ENCODE data around the gene AHCYL2. TPM values are rescaled to one million over a fixed set of nuclear protein-coding genes. Genes with fewer than 3 reads are reported as not detected.

The AHCYL2 gene
- total and polyA plus RNA-seq, 8 donors, result 5.1 to 16.8 (median 13.3) TPM

- intact Hi-C loops (cut with DNase I), result no loop called here
- no peak for DNase-seq
- no peaks in the 10 kb centered on the region for H3K9me3 ChIP-seq
These were observed 33.6 kb upstream of the AHCYL2 start for GRCh38 chr7:129191272-129191671.

GRCh38 chr7:129193892-129194291 is 30.9 kb upstream of the AHCYL2 start:
- Histone ChIP-seq H3K4me1 (peaks cover 0 to 4% (median 0%) of the 10 kb centered on the region in 3 donors), H3K27ac (no peak overlapping the region), H3K27me3 (no peaks in the 10 kb centered on the region), H3K9me3 (no peaks in the 10 kb centered on the region), H3K4me3 (no peak overlapping the region), H3K36me3 (no peaks in the 10 kb centered on the region)
- ATAC-seq, result no peak
- no peak for DNase-seq
- FAIRE-seq, result no peak
- 94 to 95% methylated on average over 3 of the region's 3 CpGs for WGBS, 2 donors
- TF ChIP-seq CTCF (IDR thresholded peaks at IDR 0.05), result no peak
- intact Hi-C loops (cut with DNase I), result no loop called here

More at GRCh38 chr7:129191272-129191671, 33.6 kb upstream of the AHCYL2 start:
- no peak for TF ChIP-seq CTCF (IDR thresholded peaks at IDR 0.05)
- Histone ChIP-seq H3K27ac (no peak overlapping the region), H3K4me3 (no peak overlapping the region), H3K36me3 (no peaks in the 10 kb centered on the region), H3K4me1 (peaks cover 0 to 4% (median 0%) of the 10 kb centered on the region in 3 donors), H3K27me3 (no peaks in the 10 kb centered on the region)
- no peak for ATAC-seq
- FAIRE-seq, result no peak
- WGBS, 2 donors, result 58 to 61% methylated on average over 3 of the region's 3 CpGs

GRCh38 chr7:129197771-129198170 is 27.1 kb upstream of the AHCYL2 start:
- DNase-seq, result no peak
- H3K4me1 ChIP-seq, result no peaks in the 10 kb centered on the region
- H3K4me3 ChIP-seq, result no peak overlapping the region
- TF ChIP-seq CTCF (IDR thresholded peaks at IDR 0.05), result no peak
- no peak for ATAC-seq
- H3K36me3 ChIP-seq, result no peaks in the 10 kb centered on the region
- WGBS, 2 donors, result 90 to 96% methylated on average over 4 of the region's 4 CpGs
- FAIRE-seq, result no peak
- H3K27ac ChIP-seq, result no peak overlapping the region
- intact Hi-C loops (cut with DNase I), result no loop called here
- no peaks in the 10 kb centered on the region for H3K9me3 ChIP-seq
- H3K27me3 ChIP-seq, result no peaks in the 10 kb centered on the region

GRCh38 chr7:129199406-129199805 is 25.4 kb upstream of the AHCYL2 start:
- H3K9me3 ChIP-seq, result no peaks in the 10 kb centered on the region
- intact Hi-C loops (cut with DNase I), result no loop called here
- no peak overlapping the region for H3K27ac ChIP-seq
- FAIRE-seq (no peak), ATAC-seq (no peak), DNase-seq (no peak)
- H3K36me3 ChIP-seq, result no peaks in the 10 kb centered on the region
- TF ChIP-seq CTCF (IDR thresholded peaks at IDR 0.05), result no peak
- no peaks in the 10 kb centered on the region for H3K27me3 ChIP-seq
- H3K4me3 ChIP-seq, result no peak overlapping the region
- WGBS, 2 donors, result 92 to 95% methylated on average over 4 of the region's 4 CpGs
- no peaks in the 10 kb centered on the region for H3K4me1 ChIP-seq

GRCh38 chr7:129202058-129202777 is 22.6 kb upstream of the AHCYL2 start:
- FAIRE-seq (no peak), DNase-seq (no peak), ATAC-seq (peak in 1 of 4 donors; percentile 50)
- no peaks in the 10 kb centered on the region for H3K36me3 ChIP-seq
- no peak overlapping the region for H3K27ac ChIP-seq
- no peak overlapping the region for H3K4me3 ChIP-seq
- intact Hi-C loops (cut with DNase I), result loop anchor here in 1 of 3 donors (10.0 kb wide), 1 partner anchor 297 kb away; no protein-coding TSS in a partner anchor
- H3K27me3 ChIP-seq, result no peaks in the 10 kb centered on the region
- WGBS, 2 donors, result 82 to 89% methylated on average over 8 of the region's 8 CpGs
- no peak for TF ChIP-seq CTCF (IDR thresholded peaks at IDR 0.05)
- H3K4me1 ChIP-seq, result no peaks in the 10 kb centered on the region
- no peaks in the 10 kb centered on the region for H3K9me3 ChIP-seq
